ENCODE results near the gene SIGLEC1. TPM values are rescaled to one million over a fixed set of nuclear protein-coding genes. Genes with fewer than 3 reads are reported as not detected.

The SIGLEC1 gene
- total RNA-seq, 1 donor from 2014 or later: not detected

DNA sequence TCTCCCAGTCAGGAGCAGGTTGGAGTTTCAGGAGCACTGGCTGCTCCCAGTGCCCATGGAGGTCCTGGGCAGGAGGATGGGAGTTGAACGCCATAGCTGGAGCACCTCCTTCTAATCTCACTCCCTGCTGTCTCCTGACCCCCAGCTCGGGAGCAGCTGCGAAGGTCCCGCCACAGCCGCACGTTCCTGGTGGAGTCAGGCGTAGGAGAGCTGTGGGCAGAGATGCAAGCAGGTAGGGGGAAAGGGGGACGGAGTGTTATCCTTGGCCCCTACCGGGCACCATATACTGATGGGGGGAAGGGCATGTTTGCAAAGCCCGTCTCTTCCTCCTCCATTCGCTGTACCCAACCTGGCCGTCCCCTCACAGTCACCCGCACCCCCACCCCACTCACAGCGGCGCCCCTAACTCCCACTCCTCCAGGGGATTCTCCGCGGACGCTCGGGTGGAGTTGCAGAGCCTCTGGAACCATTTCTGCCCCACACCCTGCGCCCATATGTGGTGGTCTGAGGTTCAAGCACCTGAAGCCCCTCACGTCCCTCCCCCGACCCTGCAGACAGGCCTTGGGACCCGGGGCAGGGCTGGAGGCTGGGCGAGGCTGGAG is 36.8 kb upstream of the SIGLEC1 start:
- no peak for DNase-seq (ENCODE audit: low read depth)
- no peaks in the 10 kb centered on the region for H3K36me3 ChIP-seq (ENCODE audit: control insufficient read depth, insufficient read depth, low read length)
- TF ChIP-seq, protein P1, sequence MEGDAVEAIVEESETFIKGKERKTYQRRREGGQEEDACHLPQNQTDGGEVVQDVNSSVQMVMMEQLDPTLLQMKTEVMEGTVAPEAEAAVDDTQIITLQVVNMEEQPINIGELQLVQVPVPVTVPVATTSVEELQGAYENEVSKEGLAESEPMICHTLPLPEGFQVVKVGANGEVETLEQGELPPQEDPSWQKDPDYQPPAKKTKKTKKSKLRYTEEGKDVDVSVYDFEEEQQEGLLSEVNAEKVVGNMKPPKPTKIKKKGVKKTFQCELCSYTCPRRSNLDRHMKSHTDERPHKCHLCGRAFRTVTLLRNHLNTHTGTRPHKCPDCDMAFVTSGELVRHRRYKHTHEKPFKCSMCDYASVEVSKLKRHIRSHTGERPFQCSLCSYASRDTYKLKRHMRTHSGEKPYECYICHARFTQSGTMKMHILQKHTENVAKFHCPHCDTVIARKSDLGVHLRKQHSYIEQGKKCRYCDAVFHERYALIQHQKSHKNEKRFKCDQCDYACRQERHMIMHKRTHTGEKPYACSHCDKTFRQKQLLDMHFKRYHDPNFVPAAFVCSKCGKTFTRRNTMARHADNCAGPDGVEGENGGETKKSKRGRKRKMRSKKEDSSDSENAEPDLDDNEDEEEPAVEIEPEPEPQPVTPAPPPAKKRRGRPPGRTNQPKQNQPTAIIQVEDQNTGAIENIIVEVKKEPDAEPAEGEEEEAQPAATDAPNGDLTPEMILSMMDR (IDR thresholded peaks at IDR 0.05; ENCODE audit: insufficient read depth, low read length, poor library complexity, severe bottlenecking): no peak
- peaks cover 54% of the 10 kb centered on the region for H3K27me3 ChIP-seq (ENCODE audit: control insufficient read depth, insufficient read depth, low read length)
- H3K4me3 ChIP-seq (ENCODE audit: low read depth, low read length): no peak overlapping the region

DNA sequence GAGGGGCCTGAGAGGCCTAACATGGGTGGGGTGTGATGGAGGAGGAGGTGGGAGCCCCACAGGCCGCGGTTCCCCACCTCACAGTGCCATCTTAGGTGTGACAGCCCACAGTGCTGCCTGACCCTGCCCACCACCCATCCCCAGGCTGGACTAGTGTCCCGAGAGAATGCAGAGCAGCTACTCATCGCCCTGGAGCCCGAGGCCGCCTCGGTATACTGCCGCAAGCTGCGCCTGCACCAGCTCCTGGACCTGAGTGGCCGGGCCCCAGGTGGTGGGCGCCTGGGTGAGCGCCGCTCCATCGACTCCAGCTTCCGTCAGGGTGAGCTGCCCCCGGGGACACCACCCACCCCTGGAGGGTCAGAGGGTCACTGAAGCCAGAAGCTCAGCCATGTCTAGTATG is 35.7 kb upstream of the SIGLEC1 start:
- no peaks in the 10 kb centered on the region for H3K36me3 ChIP-seq (ENCODE audit: control insufficient read depth, insufficient read depth, low read length)
- H3K4me3 ChIP-seq (ENCODE audit: low read depth, low read length): no peak overlapping the region
- DNase-seq (ENCODE audit: low read depth): no peak
- TF ChIP-seq, protein P1 (IDR thresholded peaks at IDR 0.05; ENCODE audit: insufficient read depth, low read length, poor library complexity, severe bottlenecking): no peak
- H3K27me3 ChIP-seq (ENCODE audit: control insufficient read depth, insufficient read depth, low read length): peaks cover 56% of the 10 kb centered on the region

DNA sequence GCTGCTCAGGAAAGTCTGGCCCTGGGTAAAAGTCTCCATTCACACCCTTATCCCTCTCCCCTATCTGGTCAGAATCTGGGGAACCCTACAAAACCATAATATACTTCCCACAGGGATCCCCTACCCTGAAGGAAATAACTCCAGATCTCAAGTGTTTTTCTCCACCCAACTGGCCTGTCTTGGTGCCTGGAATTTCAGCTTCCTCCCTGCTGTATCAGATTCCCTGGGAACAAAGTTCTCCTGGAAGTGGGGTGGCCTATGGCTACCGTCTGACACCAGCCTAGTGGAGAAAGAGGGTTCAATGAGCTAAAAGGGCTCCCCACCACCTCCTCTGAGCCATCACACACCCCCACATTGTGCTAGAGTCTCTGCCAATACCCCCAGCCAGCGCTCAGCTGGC is 35.1 kb upstream of the SIGLEC1 start:
- H3K36me3 ChIP-seq (ENCODE audit: control insufficient read depth, insufficient read depth, low read length): no peaks in the 10 kb centered on the region
- no peak for DNase-seq (ENCODE audit: low read depth)
- TF ChIP-seq, protein P1 (IDR thresholded peaks at IDR 0.05; ENCODE audit: insufficient read depth, low read length, poor library complexity, severe bottlenecking): no peak

DNA sequence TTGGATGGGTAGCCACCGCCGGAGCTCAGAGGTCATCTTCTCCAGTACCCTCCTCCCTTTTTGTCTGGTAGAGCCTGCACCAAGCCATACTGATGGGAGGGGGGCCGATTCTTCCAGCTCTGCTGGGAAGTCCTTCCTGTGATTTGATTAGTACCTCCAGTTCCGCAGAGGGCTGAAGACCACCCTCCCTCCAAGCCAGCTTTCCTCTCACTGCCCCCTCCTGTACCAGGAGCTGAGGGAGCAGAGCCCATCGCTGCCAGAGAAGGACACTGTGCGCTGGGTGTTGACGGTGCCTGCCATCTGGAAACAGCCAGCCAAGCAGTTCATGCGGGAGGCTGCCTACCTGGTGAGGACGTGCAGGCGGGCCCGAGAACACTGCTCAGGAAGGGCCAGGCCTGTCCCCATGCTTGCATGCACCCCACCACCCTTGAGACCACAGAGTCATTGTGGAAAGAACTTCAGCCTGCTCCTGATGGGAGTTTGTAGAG is 33.3 kb upstream of the SIGLEC1 start:
- TF ChIP-seq, protein P1 (IDR thresholded peaks at IDR 0.05; ENCODE audit: insufficient read depth, low read length, poor library complexity, severe bottlenecking): no peak

More for the DNA sequence above, 35.1 kb upstream of the SIGLEC1 start:
- Histone ChIP-seq H3K4me3 (ENCODE audit: low read depth, low read length) (no peak overlapping the region), H3K27me3 (ENCODE audit: control insufficient read depth, insufficient read depth, low read length) (peaks cover 56% of the 10 kb centered on the region)

DNA sequence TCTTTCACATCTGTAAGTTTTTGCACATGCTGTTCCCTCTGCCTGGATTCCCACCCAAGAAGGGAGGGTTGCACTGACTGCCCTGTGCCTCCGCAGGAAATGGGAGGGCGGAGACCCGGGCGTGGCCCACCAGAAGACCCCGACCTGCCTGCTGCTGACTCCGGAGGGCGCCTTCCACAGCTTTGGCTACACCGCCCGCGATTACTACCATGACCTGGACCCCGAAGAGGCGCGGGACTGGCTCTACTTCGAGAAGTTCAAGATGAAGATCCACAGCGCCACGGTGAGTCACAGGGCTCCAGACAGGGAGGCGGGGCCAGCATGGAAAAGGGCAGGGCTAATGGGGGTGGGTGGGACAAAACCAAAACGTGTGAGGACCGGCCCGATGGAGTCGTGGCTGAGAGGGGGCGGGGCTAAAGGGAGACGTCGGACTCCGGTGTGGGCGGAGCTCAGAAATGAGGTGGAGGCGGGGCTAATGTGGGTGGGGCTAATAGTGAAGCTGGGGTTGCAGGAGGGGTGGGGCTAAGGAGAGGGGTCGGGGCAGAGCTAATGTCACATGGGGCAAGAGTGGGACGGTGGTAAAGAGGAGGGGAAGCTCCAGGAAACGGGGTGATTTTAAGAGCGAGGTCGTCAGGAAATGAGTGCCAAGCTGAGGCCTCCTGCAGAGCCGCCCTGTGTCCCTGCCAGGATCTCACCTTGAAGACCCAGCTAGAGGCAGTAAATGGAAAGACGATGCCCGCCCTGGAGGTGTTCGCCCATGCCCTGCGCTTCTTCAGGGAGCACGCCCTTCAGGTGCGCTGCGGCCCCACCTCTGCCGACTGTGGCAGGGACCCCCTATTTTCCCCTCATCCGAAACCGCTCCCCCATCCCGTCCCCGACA is 32.6 kb upstream of the SIGLEC1 start:
- peaks cover 36% of the 10 kb centered on the region for H3K27me3 ChIP-seq (ENCODE audit: control insufficient read depth, insufficient read depth, low read length)
- H3K36me3 ChIP-seq (ENCODE audit: control insufficient read depth, insufficient read depth, low read length): no peaks in the 10 kb centered on the region
- TF ChIP-seq, protein P1 (IDR thresholded peaks at IDR 0.05; ENCODE audit: insufficient read depth, low read length, poor library complexity, severe bottlenecking): no peak
- no peak overlapping the region for H3K4me3 ChIP-seq (ENCODE audit: low read depth, low read length)
- DNase-seq (ENCODE audit: low read depth): no peak

More for the DNA sequence above, 33.3 kb upstream of the SIGLEC1 start:
- DNase-seq (ENCODE audit: low read depth): no peak
- no peak overlapping the region for H3K4me3 ChIP-seq (ENCODE audit: low read depth, low read length)
- H3K27me3 ChIP-seq (ENCODE audit: control insufficient read depth, insufficient read depth, low read length): peaks cover 38% of the 10 kb centered on the region
- H3K36me3 ChIP-seq (ENCODE audit: control insufficient read depth, insufficient read depth, low read length): no peaks in the 10 kb centered on the region
